RWPE1 (cell line): Measurements from ENCODE around the gene BSND.
A peak's percentile ranks its signal among the peaks of the same experiment; 100 is the strongest.

Experiments
- CTCF ChIA-PET: fragments of 350-600 bp; sonication (Branson Sonifier 250); formaldehyde crosslinking; extraction: SDS; loops from one replicate; lab custom pipeline; 2021; lab: Yijun Ruan, JAX
- POLR2A ChIA-PET: fragments of 400-600 bp; formaldehyde crosslinking; extraction: SDS; loops from one replicate; lab custom pipeline; 2020; ENCODE audit warnings: antibody characterized with exemption; ENCODE audit not compliant: low non-redundant PET; lab: Yijun Ruan, JAX
- DNase-seq: peaks from one replicate; pipeline ENCODE4 v3.0.0; 2012; ENCODE audit warnings: low spot score
- H3K27ac ChIP-seq: fragments of 450-650 bp; 2 replicates; pipeline ENCODE4 v1.5.1; 2017
- CTCF ChIP-seq: fragments of 450-650 bp; conservative IDR thresholded peaks from 2 replicates; pipeline ENCODE4 v1.5.1; 2017; ENCODE audit warnings: low read depth, mild to moderate bottlenecking

Gene BSND

GRCh38 chr1:55050283-55050682 lies 51.5 kb downstream of the BSND start:
- POLR2A ChIA-PET, result no interaction called here
- H3K27ac ChIP-seq, result peak overlapping the region; percentile 43
- DNase-seq, result no peak
- CTCF ChIA-PET, result no interaction called here
- TF ChIP-seq CTCF, result no peak

DNA sequence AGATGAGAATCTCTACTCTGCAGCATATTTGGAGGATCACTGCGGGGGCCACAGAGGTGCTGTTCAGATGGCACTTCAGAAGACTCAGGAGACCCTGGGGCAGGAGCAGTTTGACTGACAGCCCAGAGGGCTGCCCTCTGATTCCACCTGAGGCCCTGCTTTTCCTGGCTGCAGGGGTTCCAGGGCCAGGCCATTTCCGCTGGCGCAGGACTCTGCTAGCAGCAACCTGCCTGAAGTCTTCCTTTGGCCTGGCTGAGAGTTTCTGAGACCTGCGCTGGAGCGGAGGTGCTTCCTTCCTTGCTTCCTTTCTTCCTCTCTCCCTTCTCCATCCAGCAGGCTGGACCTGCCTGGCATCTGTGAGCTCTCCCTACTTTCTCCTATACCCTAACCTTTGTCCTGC lies 52.4 kb downstream of the BSND start:
- no peak for DNase-seq
- ChIA-PET CTCF (no interaction called here), POLR2A (no interaction called here)
- no peak for TF ChIP-seq CTCF
- H3K27ac ChIP-seq, result peak overlapping the region; percentile 43

- DNase-seq, result no peak
- CTCF ChIA-PET, result no interaction called here
- POLR2A ChIA-PET, result no interaction called here
- H3K27ac ChIP-seq, result peak overlapping the region; percentile 43
- TF ChIP-seq CTCF, result no peak
Measured at GRCh38 chr1:55051621-55052020, 52.9 kb downstream of the BSND start.

DNA sequence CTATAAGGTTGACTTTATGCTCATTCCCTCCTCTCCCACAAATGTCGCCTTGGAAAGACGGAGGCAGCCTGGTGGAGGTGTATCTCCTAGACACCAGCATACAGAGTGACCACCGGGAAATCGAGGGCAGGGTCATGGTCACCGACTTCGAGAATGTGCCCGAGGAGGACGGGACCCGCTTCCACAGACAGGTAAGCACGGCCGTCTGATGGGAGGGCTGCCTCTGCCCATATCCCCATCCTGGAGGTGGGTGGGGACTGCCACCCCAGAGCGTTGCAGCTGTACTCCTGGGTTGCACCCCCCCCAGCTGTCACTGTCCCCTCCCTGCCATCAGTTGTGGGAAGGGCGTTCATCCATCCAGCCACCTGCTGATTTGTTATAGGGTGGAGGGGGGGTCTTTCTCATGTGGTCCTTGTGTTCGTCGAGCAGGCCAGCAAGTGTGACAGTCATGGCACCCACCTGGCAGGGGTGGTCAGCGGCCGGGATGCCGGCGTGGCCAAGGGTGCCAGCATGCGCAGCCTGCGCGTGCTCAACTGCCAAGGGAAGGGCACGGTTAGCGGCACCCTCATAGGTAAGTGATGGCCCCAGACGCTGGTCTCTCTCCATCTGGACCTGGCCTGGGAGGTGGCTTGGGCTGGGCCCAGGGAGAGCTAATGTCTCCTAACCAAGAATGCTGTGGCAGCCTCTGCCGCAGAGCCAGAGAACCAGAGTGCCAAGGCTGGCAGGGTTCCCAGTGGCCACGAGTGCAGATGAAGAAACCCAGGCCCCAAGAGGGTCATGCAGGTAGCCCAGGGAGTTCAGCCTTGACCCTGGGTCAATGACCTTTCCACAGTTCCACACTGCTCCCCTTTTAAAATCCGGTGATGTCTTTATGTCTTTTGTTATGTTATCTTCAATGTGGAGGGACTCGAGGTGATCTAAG lies 53.7 kb downstream of the BSND start:
- no peak for TF ChIP-seq CTCF
- no peak for DNase-seq
- CTCF ChIA-PET, result no interaction called here
- POLR2A ChIA-PET, result no interaction called here
- H3K27ac ChIP-seq, result peak overlapping the region; percentile 32

- TF ChIP-seq CTCF, result no peak
- no peak for DNase-seq
- H3K27ac ChIP-seq, result peak overlapping the region; percentile 32
- CTCF ChIA-PET, result no interaction called here
- POLR2A ChIA-PET, result no interaction called here
Measured at GRCh38 chr1:55053265-55053954, 54.7 kb downstream of the BSND start.

DNA sequence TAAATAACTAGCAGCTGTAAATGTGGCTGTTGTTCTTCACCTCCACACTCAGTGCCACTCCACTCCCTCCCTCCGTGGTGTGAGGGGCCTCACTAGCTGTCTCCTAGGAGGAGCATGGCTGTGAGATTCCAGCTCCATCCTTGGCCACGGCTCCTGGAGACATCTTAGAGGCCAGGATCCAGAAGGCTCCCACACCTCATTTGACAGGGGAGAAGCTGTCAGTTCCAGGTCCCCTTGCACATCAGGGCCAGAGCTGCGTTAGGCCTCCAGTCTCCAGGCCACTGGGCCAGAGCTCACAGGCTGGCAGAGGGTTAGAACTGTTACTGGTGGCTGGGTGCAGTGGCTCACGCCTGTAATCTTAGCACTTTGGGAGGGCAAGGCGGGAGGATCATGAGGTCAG lies 55.7 kb downstream of the BSND start:
- peak overlapping the region; percentile 32 for H3K27ac ChIP-seq
- TF ChIP-seq CTCF, result no peak
- CTCF ChIA-PET, result no interaction called here
- POLR2A ChIA-PET, result no interaction called here
- no peak for DNase-seq
